CD4-positive, alpha-beta T cell (primary cell): ENCODE measurements around the gene ADCY10. TPM values are rescaled to one million over a fixed set of nuclear protein-coding genes. Genes with fewer than 3 reads are reported as not detected.

Experiments used
- ATAC-seq: fragments of 200-7000 bp; cut with Tn5 transposase; one replicate; pipeline ENCODE4 v1.10.0; 2022; ENCODE audit warnings: mild to moderate bottlenecking; ENCODE audit not compliant: poor library complexity
- CTCF ChIA-PET: fragments of 350-600 bp; sonication (Branson Sonifier 250); formaldehyde crosslinking; loops from one replicate; lab custom pipeline; 2021; ENCODE audit warnings: antibody characterized with exemption, inconsistent platforms; lab: Charles Lee
- POLR2A ChIA-PET: fragments of 350-600 bp; sonication (Branson Sonifier 250); formaldehyde crosslinking; loops from one replicate; lab custom pipeline; 2021; ENCODE audit warnings: antibody characterized with exemption, inconsistent platforms; lab: Charles Lee
- DNase-seq, 14 experiments: peaks; one replicate each; pipeline ENCODE4 v3.0.0-alpha.2; 2013 to 2020; ENCODE audit warnings: mixed read lengths in 2 of 14
- H3K27ac ChIP-seq, 2 donors: one replicate each; pipeline versions ENCODE4 v1.5.1 to v1.7.0; 2013; ENCODE audit warnings: low read length in 2 of 2, low read depth in 1 of 2, mild to moderate bottlenecking in 1 of 2
- H3K27me3 ChIP-seq, 2 experiments: 1 replicate in 1 of 2; 2 replicates in 1 of 2; pipeline versions ENCODE4 v1.6.1 to v1.7.0; 2013; ENCODE audit warnings: low read length in 2 of 2, control low read depth in 1 of 2, mild to moderate bottlenecking in 1 of 2, moderate library complexity in 1 of 2; ENCODE audit not compliant: insufficient read depth in 2 of 2, control insufficient read depth in 1 of 2
- H3K36me3 ChIP-seq: one replicate; pipeline ENCODE4 v1.6.1; 2013; ENCODE audit warnings: low read length, control low read depth; ENCODE audit not compliant: insufficient read depth
- H3K4me1 ChIP-seq: one replicate; pipeline ENCODE4 v1.6.1; 2013; ENCODE audit warnings: low read length, control low read depth; ENCODE audit not compliant: insufficient read depth
- H3K4me3 ChIP-seq: one replicate; pipeline ENCODE4 v1.5.1; 2013; ENCODE audit warnings: mild to moderate bottlenecking, low read length, moderate library complexity
- H3K9me3 ChIP-seq, 2 experiments: 1 replicate in 1 of 2; 2 replicates in 1 of 2; pipeline versions ENCODE4 v1.6.1 to v1.7.0; 2013; ENCODE audit warnings: low read length in 2 of 2, mild to moderate bottlenecking in 2 of 2, control low read depth in 1 of 2, moderate library complexity in 1 of 2; ENCODE audit not compliant: control insufficient read depth in 1 of 2, insufficient read depth in 1 of 2
- H3K27ac Mint-ChIP-seq: one replicate; pipeline ENCODE4 v1.8.0; 2020; ENCODE audit warnings: mixed read lengths
- H3K27me3 Mint-ChIP-seq: one replicate; pipeline ENCODE4 v1.8.0; 2021; ENCODE audit warnings: mixed read lengths
- H3K36me3 Mint-ChIP-seq: one replicate; pipeline ENCODE4 v1.8.0; 2021; ENCODE audit warnings: low read depth, mixed read lengths
- H3K4me1 Mint-ChIP-seq: one replicate; pipeline ENCODE4 v1.8.0; 2021; ENCODE audit warnings: low read depth, mixed read lengths
- H3K4me3 Mint-ChIP-seq: one replicate; pipeline ENCODE4 v1.8.0; 2020; ENCODE audit warnings: mild to moderate bottlenecking, mixed read lengths
- H3K9me3 Mint-ChIP-seq: one replicate; pipeline ENCODE4 v1.8.0; 2020; ENCODE audit warnings: mixed read lengths
- intact Hi-C, 2 experiments: fragments of 100-400 bp; cut with DNase I in 1 of 2; cut with micrococcal nuclease in 1 of 2; formaldehyde crosslinking; loops; one replicate each; pipeline versions ENCODE4 v1.15.1 to v1.9.0; 2023 to 2025; cut with DNase I, micrococcal nuclease
- total RNA-seq, 174 experiments: library from RNA in 2 of 174; stranded (reverse) in 2 of 174; gene quantifications; one replicate each; pipeline ENCODE4 v1.2.3 and lab custom pipeline; 2021 to 2026
- TF ChIP-seq, protein P1 (sequence below): fragments of 200-600 bp; IDR thresholded peaks from one replicate; pipeline ENCODE4 v1.8.0; 2022; ENCODE audit warnings: antibody characterized with exemption, mild to moderate bottlenecking

ADCY10 gene
- total RNA-seq, 2 experiments from 2014 or later = 0.11 to 0.52 TPM

DNA sequence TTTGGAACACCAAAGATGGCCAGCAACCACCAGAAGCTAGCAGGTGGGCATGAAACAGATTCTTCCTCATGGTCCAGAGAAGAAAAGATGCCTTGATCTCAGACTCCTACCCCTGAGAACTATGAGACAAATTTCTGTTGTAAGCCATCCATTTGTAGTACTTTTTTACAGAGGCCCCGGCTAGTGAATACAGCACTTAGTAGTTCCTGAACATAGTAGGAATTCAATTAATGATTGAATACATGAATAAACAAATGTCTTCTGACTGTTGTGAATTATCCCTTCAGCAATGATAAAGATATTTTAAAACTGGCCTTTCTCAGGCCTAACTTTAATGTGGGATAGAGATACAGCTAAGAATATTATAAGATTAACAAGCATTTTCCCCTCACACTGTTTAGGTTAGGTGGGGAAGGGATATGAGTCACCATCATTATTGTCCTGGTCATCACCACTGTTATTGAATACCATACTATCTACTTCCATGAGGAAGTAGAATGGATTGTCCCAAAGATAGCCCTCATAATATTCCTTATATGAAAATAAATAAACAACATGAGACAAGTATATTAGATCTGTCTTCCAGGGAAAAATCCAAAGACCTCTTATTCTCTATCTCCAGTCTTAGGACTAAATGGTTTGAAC, 51.4 kb downstream of the ADCY10 start:
- TF ChIP-seq, protein P1, sequence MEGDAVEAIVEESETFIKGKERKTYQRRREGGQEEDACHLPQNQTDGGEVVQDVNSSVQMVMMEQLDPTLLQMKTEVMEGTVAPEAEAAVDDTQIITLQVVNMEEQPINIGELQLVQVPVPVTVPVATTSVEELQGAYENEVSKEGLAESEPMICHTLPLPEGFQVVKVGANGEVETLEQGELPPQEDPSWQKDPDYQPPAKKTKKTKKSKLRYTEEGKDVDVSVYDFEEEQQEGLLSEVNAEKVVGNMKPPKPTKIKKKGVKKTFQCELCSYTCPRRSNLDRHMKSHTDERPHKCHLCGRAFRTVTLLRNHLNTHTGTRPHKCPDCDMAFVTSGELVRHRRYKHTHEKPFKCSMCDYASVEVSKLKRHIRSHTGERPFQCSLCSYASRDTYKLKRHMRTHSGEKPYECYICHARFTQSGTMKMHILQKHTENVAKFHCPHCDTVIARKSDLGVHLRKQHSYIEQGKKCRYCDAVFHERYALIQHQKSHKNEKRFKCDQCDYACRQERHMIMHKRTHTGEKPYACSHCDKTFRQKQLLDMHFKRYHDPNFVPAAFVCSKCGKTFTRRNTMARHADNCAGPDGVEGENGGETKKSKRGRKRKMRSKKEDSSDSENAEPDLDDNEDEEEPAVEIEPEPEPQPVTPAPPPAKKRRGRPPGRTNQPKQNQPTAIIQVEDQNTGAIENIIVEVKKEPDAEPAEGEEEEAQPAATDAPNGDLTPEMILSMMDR = no peak
- H3K4me3 ChIP-seq = no peak overlapping the region
- Mint-ChIP-seq H3K4me1 (no peaks in the 10 kb centered on the region), H3K4me3 (no peak overlapping the region), H3K9me3 (no peaks in the 10 kb centered on the region), H3K36me3 (no peaks in the 10 kb centered on the region), H3K27me3 (no peaks in the 10 kb centered on the region), H3K27ac (no peak overlapping the region)
- H3K27ac ChIP-seq = no peak overlapping the region
- intact Hi-C loops = no loop called here
- DNase-seq (no peak), ATAC-seq (no peak)
- H3K36me3 ChIP-seq = no peaks in the 10 kb centered on the region
- no peaks in the 10 kb centered on the region for H3K9me3 ChIP-seq
- CTCF ChIA-PET = no interaction called here
- no peaks in the 10 kb centered on the region for H3K27me3 ChIP-seq
- H3K4me1 ChIP-seq = no peaks in the 10 kb centered on the region
- POLR2A ChIA-PET = no interaction called here

DNA sequence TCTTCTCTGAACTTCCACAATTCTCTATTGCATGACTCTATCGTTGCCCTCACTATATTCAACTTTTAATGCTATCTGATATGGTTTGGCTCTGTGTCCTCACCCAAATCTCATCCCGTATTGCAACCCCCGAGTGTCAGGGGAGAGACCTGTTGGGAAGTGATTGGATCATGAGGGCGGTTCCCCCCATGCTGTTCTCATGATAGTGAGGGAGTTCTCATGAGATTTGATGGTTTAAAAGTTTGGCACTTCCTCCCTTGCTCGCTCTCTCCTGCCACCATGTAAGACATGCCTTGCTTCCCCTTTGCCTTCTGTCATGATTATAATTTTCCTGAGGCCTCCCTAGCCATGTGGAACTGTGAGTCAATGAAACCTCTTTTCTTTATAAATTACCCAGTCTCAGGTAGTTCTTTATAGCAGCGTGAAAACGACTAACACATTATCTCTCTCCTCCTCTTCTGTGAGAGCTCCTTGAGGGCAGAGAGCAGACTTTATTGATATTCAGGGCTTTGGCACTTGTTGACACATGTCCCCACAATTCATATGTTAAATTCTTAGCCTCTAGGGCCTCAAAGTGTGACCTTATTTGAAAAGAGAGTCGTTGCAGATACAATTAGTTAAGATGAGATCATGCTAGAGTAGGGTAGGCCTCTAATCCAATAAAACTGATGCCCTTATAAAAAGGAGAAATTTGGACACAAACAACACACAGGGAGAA, 52.1 kb downstream of the ADCY10 start:
- ChIA-PET CTCF (interaction anchor here (1.3 kb wide), 1 partner anchor 16 kb away, joined by 3 read pairs; no protein-coding TSS in a partner anchor), POLR2A (no interaction called here)
- no peaks in the 10 kb centered on the region for H3K27me3 Mint-ChIP-seq
- no peak overlapping the region for H3K4me3 ChIP-seq
- no peaks in the 10 kb centered on the region for H3K36me3 Mint-ChIP-seq
- intact Hi-C loops = no loop called here
- no peak overlapping the region for H3K27ac Mint-ChIP-seq
- no peak overlapping the region for H3K4me3 Mint-ChIP-seq
- DNase-seq = no peak
- no peaks in the 10 kb centered on the region for H3K36me3 ChIP-seq
- H3K27me3 ChIP-seq = no peaks in the 10 kb centered on the region
- H3K27ac ChIP-seq = no peak overlapping the region
- TF ChIP-seq, protein P1 = no peak
- no peaks in the 10 kb centered on the region for H3K9me3 Mint-ChIP-seq
- no peaks in the 10 kb centered on the region for H3K4me1 Mint-ChIP-seq
- no peak for ATAC-seq
- H3K9me3 ChIP-seq = no peaks in the 10 kb centered on the region
- no peaks in the 10 kb centered on the region for H3K4me1 ChIP-seq

DNA sequence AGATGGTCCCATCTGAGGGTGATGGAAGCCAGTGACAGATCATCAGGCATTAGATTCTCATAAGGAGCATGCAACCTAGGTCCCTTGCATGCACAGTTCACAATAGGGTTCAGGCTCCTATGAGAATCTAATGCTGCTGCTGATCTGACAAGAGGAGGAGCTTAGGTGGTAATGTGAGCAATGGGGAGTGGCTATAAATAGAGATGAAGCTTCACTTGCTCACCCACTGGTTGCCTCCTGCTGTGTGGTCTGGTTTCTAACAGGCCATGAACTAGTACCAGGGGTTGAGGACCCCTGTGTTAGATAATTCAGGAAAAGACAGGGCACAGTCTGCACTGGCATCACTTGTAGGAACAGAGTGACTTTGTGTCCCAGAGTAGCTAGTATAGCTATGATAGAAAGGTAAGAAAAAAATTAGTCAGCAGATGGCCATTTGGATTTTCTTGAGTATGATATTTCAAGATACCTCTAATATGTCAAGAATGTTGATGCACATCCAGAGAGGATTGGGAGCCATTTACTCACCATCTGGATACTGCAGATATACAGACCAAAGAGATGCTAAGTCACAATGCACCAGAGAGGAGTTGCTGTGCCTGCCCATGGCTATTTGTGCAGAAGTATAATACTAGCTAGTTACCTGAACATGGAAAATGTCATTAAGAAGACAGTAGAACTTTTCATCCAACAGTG, 53.6 kb downstream of the ADCY10 start:
- H3K27me3 ChIP-seq = no peaks in the 10 kb centered on the region
- Mint-ChIP-seq H3K4me3 (no peak overlapping the region), H3K36me3 (no peaks in the 10 kb centered on the region), H3K9me3 (no peaks in the 10 kb centered on the region), H3K27me3 (no peaks in the 10 kb centered on the region), H3K4me1 (no peaks in the 10 kb centered on the region), H3K27ac (no peak overlapping the region)
- H3K27ac ChIP-seq = no peak overlapping the region
- H3K9me3 ChIP-seq = no peaks in the 10 kb centered on the region
- POLR2A ChIA-PET = no interaction called here
- intact Hi-C loops = no loop called here
- TF ChIP-seq, protein P1 = no peak
- ATAC-seq (no peak), DNase-seq (no peak)
- no peak overlapping the region for H3K4me3 ChIP-seq
- CTCF ChIA-PET = no interaction called here
- H3K36me3 ChIP-seq = no peaks in the 10 kb centered on the region
- H3K4me1 ChIP-seq = no peaks in the 10 kb centered on the region
